Effector memory CD8-positive, alpha-beta T cell (primary cell): ENCODE results near the gene MACROD2.

Experiments
- ATAC-seq: fragments of 150-1000 bp; cut with Tn5 transposase; replicated peaks from 2 replicates; pipeline ENCODE4 v1.10.0; 2021; ENCODE audit warnings: mild to moderate bottlenecking, moderate library complexity
- DNase-seq, 3 experiments: peaks; one replicate each; pipeline ENCODE4 v3.0.0; 2021
- H3K27ac Mint-ChIP-seq, 2 donors: one replicate each; pipeline ENCODE4 v1.8.0; 2022; ENCODE audit warnings: mild to moderate bottlenecking in 2 of 2, mixed read lengths in 2 of 2, moderate library complexity in 2 of 2
- H3K27me3 Mint-ChIP-seq, 2 donors: one replicate each; pipeline ENCODE4 v1.8.0; 2022; ENCODE audit warnings: mixed read lengths in 2 of 2
- H3K36me3 Mint-ChIP-seq: one replicate; pipeline ENCODE4 v1.8.0; 2022; ENCODE audit warnings: mild to moderate bottlenecking, moderate library complexity, mixed read lengths; ENCODE audit not compliant: insufficient read depth
- H3K4me1 Mint-ChIP-seq, 2 donors: one replicate each; pipeline ENCODE4 v1.8.0; 2022; ENCODE audit warnings: low read depth in 2 of 2, mixed read lengths in 2 of 2
- H3K4me3 Mint-ChIP-seq, 2 donors: one replicate each; pipeline ENCODE4 v1.8.0; 2022; ENCODE audit warnings: mild to moderate bottlenecking in 2 of 2, mixed read lengths in 2 of 2, moderate library complexity in 2 of 2
- H3K9me3 Mint-ChIP-seq, 2 donors: one replicate each; pipeline ENCODE4 v1.8.0; 2022; ENCODE audit warnings: mixed read lengths in 2 of 2

The MACROD2 gene

DNA sequence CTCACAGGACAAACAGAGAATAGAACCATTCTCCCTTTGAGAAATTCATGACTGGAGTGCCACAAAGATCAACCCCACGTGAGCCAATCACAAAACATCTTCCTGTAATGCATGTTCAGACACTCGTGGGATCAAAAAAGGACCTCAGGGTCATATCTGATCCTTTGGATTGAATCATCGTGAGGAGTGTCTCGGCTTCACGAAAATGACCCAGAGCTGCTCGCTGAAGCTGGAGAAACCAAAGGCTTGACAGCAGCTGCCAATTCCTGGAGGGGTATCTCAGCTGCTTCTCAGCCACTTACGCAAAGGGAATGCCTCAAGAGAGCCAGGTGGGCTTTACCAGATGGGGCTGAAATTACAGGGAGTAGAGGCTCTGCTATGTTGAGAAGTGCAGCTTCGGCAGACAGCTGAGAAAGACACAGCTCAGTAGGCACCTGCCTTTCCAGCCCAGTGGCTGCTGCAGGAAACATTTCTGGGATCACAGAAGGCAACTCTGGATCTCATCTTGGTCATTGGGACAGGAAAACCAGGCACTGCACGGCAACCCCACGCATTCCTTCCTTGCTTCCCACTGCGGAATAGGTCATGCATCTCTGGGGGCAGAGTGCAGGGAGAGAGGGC lies 1764.8 kb downstream of the MACROD2 start:
- no peaks in the 10 kb centered on the region for H3K4me1 Mint-ChIP-seq
- H3K27me3 Mint-ChIP-seq: no peaks in the 10 kb centered on the region
- no peak overlapping the region for H3K27ac Mint-ChIP-seq
- H3K9me3 Mint-ChIP-seq: peaks cover 0 to 7% of the 10 kb centered on the region in 2 donors
- ATAC-seq (no peak), DNase-seq (no peak)
- H3K36me3 Mint-ChIP-seq: no peaks in the 10 kb centered on the region
- H3K4me3 Mint-ChIP-seq: no peak overlapping the region

DNA sequence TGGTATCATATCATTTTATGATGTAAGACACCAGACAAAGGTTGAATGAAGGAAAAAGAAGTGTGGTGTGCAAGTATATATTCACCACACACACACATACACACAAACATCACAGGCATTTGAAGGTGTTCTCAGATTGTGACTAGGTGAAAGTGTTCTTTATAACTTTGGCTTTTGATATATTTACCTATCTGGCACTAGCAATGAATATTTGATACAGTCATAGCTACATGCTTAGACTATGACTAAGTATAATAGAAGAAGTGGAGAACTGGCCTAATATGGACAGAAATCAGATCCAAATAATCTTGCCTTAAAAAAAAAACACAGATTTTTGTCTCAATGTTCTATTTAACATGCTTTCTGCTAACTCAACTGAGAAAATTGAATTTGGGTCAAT lies 1768.0 kb downstream of the MACROD2 start:
- no peaks in the 10 kb centered on the region for H3K4me1 Mint-ChIP-seq
- DNase-seq (no peak), ATAC-seq (no peak)
- H3K27ac Mint-ChIP-seq: no peak overlapping the region
- peaks cover 0 to 11% of the 10 kb centered on the region in 2 donors for H3K9me3 Mint-ChIP-seq
- no peaks in the 10 kb centered on the region for H3K27me3 Mint-ChIP-seq
- no peak overlapping the region for H3K4me3 Mint-ChIP-seq
- H3K36me3 Mint-ChIP-seq: no peaks in the 10 kb centered on the region

DNA sequence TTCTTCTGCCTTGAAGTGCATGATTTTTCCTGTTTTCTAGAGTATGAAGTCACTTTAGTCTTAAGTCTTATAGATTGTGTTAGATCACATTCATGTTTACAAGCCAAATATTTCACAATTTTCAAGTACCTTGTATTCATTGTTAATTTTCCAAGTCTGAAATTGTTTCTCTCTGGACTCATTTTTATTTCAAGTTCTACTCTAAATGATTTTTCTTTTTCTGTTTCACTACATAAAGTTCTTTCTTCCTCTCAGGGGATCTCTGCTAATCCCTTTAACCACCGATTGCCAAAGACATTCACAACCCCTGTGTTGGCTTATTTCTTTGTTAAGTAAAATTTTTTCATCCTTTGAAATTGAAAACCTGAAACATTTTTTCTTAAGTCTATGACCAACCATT lies 1772.3 kb downstream of the MACROD2 start:
- no peak for ATAC-seq
- no peak for DNase-seq
- H3K36me3 Mint-ChIP-seq: no peaks in the 10 kb centered on the region
- no peak overlapping the region for H3K27ac Mint-ChIP-seq
- peaks cover 0 to 15% of the 10 kb centered on the region in 2 donors for H3K9me3 Mint-ChIP-seq
- H3K4me3 Mint-ChIP-seq: no peak overlapping the region
- no peaks in the 10 kb centered on the region for H3K27me3 Mint-ChIP-seq
- no peaks in the 10 kb centered on the region for H3K4me1 Mint-ChIP-seq

DNA sequence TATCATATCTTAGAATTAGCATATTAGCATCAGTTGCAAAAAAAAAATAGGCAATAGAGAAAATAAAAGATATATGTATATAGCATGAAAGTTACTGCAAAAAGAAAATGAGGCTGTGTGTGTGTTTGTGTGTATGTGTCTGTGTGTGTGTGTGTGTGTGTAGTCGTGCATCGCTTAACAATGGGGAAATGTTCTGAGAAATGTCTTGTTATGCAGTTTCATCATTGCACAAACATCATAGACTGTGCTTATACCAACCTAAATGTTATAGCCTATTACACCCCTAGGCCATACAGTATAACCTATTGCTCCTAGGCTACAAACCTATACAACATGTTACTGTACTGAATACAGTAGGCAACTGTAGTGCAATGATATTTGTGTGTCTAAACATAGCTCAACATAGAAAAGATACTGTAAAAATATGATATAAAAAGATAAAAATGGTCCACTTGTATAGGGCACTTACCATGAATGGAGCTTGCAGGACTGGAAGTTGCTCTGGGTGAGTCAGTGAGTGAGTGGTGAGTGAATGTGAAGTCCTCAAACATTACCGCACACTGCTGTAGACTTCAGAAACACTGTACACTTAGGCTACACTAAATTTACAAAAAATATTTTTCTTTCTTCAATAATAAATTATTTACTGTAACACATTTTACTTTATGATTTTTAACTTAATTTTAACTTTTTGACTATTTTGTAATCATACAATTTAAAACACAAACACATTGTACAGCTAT lies 1772.9 kb downstream of the MACROD2 start:
- Mint-ChIP-seq H3K36me3 (no peaks in the 10 kb centered on the region), H3K27ac (no peak overlapping the region), H3K4me3 (no peak overlapping the region), H3K4me1 (no peaks in the 10 kb centered on the region), H3K27me3 (no peaks in the 10 kb centered on the region), H3K9me3 (peaks cover 0 to 15% of the 10 kb centered on the region in 2 donors)
- no peak for DNase-seq
- no peak for ATAC-seq

DNA sequence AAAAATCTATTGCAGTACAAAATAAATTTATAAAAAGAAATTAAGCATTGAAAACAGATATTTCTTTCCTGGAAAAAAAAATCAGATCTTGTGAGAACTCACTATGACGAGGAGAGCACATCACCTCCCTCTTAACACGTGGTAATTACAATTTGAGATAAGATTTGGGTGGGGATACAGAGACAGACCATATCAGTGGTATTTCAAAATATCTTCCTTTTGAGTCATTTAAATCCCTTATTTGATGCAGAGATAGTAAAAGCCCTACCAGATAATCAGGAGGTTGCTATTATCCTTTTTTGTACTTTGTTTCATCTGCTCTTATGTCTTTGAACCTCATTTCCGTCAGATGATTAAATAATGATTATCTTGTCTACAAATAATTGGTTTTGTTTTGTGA lies 1777.5 kb downstream of the MACROD2 start:
- no peak overlapping the region for H3K27ac Mint-ChIP-seq
- no peaks in the 10 kb centered on the region for H3K27me3 Mint-ChIP-seq
- ATAC-seq: no peak
- DNase-seq: no peak
- H3K36me3 Mint-ChIP-seq: no peaks in the 10 kb centered on the region
- H3K4me3 Mint-ChIP-seq: no peak overlapping the region
- H3K9me3 Mint-ChIP-seq: peaks cover 5 to 8% of the 10 kb centered on the region in 2 donors
- H3K4me1 Mint-ChIP-seq: no peaks in the 10 kb centered on the region

DNA sequence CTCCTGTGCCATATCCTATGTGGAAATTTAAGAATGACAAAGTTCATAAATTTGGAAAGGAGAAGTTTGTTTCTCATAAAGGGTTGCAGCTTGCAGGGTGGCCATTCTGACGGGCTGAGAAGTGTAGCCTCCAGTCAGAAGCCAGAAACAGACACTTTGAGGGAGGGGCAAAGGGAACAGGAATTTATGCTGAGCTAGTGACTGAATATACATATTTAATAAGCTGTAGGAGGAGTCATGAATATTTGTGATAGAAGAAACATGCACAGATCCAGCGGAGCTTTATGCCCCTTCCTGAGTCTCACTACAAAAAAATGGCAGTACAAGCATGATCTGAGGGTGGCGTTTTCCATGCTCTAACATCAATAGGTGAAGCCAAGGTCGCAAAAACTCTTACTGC lies 1779.6 kb downstream of the MACROD2 start:
- H3K9me3 Mint-ChIP-seq: peaks cover 5 to 9% of the 10 kb centered on the region in 2 donors
- no peak for ATAC-seq
- H3K27me3 Mint-ChIP-seq: no peaks in the 10 kb centered on the region
- H3K4me1 Mint-ChIP-seq: no peaks in the 10 kb centered on the region
- H3K36me3 Mint-ChIP-seq: no peaks in the 10 kb centered on the region
- H3K4me3 Mint-ChIP-seq: no peak overlapping the region
- DNase-seq: no peak
- no peak overlapping the region for H3K27ac Mint-ChIP-seq

DNA sequence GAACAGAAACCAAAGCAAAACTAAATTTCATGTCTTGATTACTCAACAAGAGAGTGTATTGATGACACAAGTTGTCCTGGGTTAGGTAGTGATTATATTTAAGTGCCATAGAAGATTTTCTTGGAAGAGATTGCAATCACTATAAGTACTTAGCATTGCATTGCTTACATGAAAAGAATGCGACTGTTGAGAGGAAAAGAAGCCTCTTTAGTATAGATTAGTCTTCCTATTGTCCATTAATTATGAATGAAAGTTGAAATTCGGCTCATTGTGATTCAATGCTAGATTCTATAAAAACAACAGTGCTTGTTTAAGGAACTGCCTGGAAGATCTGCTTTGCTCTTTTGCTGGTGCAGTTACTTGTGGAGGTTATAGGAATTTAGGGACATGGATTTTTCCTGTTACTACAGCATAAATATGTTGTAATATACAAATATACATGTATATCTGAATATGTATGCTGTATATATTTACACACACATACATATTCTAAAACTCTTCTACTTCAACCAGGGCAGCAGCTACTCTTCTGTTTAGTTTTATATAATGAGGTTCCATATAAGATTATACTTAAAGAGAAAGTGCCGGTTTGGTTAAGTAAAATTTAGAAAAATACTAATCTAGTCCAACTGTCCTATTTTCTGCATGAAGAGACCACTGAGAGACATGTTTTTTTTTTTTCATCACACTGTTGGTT lies 1781.6 kb downstream of the MACROD2 start:
- ATAC-seq (no peak), DNase-seq (no peak)
- Mint-ChIP-seq H3K9me3 (peaks cover 9 to 12% of the 10 kb centered on the region in 2 donors), H3K36me3 (no peaks in the 10 kb centered on the region), H3K4me3 (no peak overlapping the region), H3K4me1 (no peaks in the 10 kb centered on the region), H3K27me3 (no peaks in the 10 kb centered on the region), H3K27ac (no peak overlapping the region)

DNA sequence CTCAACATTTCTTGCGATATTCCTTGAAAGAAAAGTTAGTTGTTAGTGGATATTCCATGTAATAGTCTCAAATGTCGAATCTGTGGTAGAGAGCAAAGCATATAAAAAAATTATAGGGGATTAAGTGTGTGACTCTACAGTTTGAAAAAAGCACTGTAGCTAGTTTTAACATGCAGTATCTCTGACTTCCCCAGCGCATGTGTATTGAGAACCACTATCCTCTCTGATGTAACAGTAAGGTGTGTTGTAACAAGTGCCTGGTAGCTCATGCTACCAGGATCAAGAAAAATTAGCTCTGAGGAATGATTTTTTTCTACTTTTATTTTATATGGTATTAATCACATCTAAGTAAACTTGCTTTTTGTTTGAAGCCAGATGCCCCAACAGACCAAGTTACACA lies 1788.7 kb downstream of the MACROD2 start:
- Mint-ChIP-seq H3K27me3 (no peaks in the 10 kb centered on the region), H3K36me3 (no peaks in the 10 kb centered on the region), H3K4me1 (no peaks in the 10 kb centered on the region), H3K9me3 (peaks cover 7% of the 10 kb centered on the region in 2 donors), H3K27ac (no peak overlapping the region), H3K4me3 (no peak overlapping the region)
- ATAC-seq: no peak
- DNase-seq: no peak

DNA sequence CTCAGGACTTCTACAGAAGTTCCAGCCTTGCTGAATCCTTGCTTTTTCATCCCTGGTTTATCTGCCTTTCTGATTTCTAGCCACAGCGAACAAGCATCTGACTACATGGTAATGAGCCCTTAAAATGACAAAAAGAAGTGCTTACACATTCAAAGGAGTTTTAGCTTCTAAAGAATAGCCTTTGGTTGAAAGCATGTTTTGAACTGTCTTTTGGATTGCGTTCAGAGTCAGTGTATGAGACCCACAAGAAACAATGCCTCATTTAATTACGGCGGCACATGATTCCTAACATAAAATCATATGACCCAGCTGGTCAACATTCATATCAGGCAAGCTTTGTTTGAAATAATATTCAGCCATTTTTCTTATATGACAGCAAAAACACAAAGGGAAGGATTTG lies 1793.8 kb downstream of the MACROD2 start:
- DNase-seq (no peak), ATAC-seq (no peak)
- Mint-ChIP-seq H3K27ac (no peak overlapping the region), H3K4me3 (no peak overlapping the region), H3K27me3 (no peaks in the 10 kb centered on the region), H3K9me3 (peaks cover 0 to 4% of the 10 kb centered on the region in 2 donors), H3K36me3 (no peaks in the 10 kb centered on the region), H3K4me1 (no peaks in the 10 kb centered on the region)

DNA sequence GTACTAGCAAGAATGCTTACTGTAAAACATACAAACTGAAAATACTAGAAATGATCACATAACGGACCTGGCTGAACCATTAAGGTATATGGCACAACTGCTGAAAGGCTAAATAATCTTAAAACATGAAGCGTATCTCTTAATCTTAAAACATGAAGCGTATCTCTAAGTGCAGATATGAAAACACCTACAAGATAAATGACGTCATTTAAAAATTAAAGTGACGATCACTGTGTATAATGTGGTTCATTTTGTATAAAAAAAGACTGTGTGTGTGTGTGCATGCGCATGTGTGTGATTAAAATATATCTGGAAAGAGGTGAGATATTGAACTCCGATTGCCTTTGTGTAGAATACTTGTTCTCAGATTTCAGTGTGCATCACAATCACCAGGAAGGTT lies 1797.5 kb downstream of the MACROD2 start:
- Mint-ChIP-seq H3K36me3 (no peaks in the 10 kb centered on the region), H3K4me1 (no peaks in the 10 kb centered on the region), H3K27me3 (no peaks in the 10 kb centered on the region), H3K27ac (no peak overlapping the region), H3K4me3 (no peak overlapping the region), H3K9me3 (peaks cover 0 to 6% of the 10 kb centered on the region in 2 donors)
- DNase-seq (no peak), ATAC-seq (no peak)

DNA sequence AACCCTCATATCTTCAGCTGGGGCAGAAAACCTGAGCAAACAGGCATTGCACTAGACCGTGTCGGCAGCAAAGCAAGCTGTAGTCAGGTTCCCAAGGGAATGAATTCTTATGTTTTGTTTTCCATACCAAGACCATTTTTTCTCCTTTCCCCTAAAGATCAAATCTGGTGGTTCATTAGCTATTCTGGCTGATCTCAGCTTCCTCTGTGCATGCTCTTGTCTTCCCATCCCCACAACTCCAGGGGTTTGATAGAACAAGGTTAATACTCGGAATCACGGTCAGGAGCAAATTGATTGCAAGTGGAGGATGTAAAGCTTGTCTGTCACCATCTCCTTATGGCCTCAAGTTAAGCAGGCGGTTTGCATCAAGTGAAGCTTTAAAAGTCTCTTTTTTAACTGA lies 1799.1 kb downstream of the MACROD2 start:
- Mint-ChIP-seq H3K27ac (no peak overlapping the region), H3K9me3 (peaks cover 2 to 6% of the 10 kb centered on the region in 2 donors), H3K27me3 (no peaks in the 10 kb centered on the region), H3K36me3 (no peaks in the 10 kb centered on the region), H3K4me3 (no peak overlapping the region), H3K4me1 (no peaks in the 10 kb centered on the region)
- no peak for DNase-seq
- no peak for ATAC-seq

DNA sequence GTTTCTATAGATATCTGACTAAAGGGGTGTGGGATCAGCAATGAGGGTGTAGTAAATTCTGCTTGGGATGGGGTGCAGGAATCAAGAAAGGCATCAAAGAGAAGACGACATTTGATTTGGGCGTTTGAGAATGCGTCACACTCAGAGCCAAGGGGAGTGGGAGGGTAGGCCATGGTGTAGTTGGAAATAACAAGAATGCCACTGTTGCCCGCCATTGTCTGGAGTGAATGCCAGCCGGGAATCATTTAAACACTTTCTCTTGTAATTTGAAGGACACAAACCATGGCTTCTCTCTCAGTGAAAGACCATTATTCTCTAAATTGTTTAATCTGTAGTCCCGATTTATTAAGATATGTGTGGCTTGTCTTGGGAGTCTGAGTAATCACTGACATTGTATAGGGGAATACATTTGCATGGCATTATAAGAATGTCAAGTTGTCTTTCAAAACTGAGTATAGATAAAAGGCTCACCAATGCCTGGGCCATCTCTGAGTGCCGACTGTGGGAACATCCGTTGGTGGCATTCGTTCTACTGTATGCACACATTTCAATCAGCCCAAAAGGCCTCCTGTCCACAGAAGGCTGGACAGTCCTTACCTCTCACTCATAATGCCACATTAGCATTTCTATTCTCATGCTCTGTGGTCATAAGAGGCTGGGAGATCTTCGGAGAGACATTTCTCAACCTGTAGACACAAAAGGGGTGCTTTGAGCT lies 1800.1 kb downstream of the MACROD2 start:
- ATAC-seq (no peak), DNase-seq (no peak)
- no peaks in the 10 kb centered on the region for H3K36me3 Mint-ChIP-seq
- H3K27me3 Mint-ChIP-seq: no peaks in the 10 kb centered on the region
- no peaks in the 10 kb centered on the region for H3K4me1 Mint-ChIP-seq
- peaks cover 2 to 6% of the 10 kb centered on the region in 2 donors for H3K9me3 Mint-ChIP-seq
- no peak overlapping the region for H3K4me3 Mint-ChIP-seq
- H3K27ac Mint-ChIP-seq: no peak overlapping the region

DNA sequence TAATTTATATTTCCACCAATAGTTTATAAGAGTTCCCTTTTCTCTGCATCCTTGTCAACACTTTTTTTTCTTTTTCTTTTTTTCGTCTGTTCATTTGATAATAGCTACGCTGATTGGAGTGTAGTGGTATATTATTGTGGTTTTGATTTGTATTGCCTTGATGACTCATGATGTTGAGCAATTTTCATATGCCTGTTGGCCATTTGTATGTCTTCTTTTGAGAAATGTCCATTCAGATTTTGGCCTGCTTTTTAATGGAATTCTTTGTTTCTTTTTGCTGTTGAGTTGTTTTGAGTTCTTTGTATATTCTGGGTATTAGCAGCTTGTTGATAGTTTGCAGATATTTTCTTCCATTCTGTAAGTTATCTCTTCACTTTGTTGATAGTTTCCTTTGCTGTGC lies 1804.6 kb downstream of the MACROD2 start:
- DNase-seq (no peak), ATAC-seq (no peak)
- no peak overlapping the region for H3K4me3 Mint-ChIP-seq
- no peaks in the 10 kb centered on the region for H3K4me1 Mint-ChIP-seq
- H3K27ac Mint-ChIP-seq: no peak overlapping the region
- no peaks in the 10 kb centered on the region for H3K27me3 Mint-ChIP-seq
- H3K9me3 Mint-ChIP-seq: peaks cover 11 to 13% of the 10 kb centered on the region in 2 donors
- no peaks in the 10 kb centered on the region for H3K36me3 Mint-ChIP-seq
